ENCODE results near the gene TP53TG3E.
"Not testable (repeated sequence)": the region's sequence is repeated elsewhere in the genome, so short reads cannot be mapped to it uniquely, and the experiment has no call there.

Gene TP53TG3E, protein sequence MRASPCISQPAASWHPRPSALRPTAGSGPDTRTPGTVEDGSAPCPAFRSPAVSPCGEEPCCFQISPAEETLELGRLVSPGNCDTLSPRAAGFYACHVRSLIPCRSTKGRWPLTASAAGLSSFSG

GRCh38 chr16:33304006-33304405 lies at the start of gene TP53TG3E:
Gene TP53TG3E (plus strand): TSS chr16:33304306. CDS start chr16:33304374, 68 bp downstream.
- DNase-seq = not testable (repeated sequence)

DNA sequence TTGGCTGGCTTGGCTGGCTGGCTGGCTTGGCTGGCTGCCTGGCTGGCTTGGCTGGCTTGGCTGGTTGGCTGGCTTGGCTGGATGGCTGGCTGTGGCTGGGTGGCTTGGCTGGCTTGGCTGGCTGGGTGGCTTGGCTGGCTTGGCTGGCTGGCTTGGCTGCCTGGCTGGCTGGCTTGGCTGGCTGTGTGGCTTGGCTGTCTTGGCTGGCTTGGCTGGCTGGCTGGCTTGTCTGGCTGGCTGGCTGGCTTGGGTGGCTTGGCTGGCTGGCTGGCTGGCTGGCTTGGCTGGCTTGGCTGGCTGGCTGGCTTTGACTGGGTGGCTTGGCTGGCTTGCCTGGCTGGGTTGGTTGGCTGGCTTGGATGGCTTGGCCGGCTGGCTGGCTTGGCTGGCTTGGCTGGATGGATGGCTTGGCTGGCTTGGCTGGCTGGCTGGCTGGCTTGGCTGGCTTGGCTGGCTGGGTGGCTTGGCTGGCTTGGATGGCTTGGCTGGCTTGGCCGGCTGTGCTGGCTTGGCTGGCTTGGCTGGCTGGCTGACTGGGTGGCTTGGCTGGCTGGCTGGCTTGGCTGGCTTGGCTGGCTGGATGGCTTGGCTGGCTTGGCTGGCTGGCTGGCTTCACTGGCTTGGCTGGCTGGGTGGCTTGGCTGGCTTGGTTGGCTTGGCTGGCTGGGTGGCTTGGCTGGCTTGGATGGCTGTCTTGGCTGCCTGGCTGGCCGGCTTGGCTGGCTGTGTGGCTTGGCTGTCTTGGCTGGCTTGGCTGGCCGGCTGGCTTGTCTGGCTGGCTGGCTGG lies 32.3 kb downstream of the TP53TG3E start:
- DNase-seq = peak in 1 of 2 donors; percentile 29

- DNase-seq = peak in 1 of 2 donors; percentile 3
These were observed 33.8 kb downstream of the TP53TG3E start for GRCh38 chr16:33337627-33338542.

DNA sequence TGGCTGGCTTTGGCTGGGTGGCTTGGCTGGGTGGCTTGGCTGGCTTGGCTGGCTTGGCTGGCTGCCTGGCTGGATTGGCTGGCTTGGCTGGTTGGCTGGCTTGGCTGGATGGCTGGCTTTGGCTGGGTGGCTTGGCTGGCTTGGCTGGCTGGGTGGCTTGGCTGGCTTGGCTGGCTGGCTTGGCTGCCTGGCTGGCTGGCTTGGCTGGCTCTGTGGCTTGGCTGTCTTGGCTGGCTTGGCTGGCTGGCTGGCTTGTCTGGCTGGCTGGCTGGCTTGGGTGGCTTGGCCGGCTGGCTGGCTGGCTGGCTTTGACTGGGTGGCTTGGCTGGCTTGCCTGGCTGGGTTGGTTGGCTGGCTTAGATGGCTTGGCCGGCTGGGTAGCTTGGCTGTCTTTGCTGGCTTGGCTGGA lies 34.4 kb downstream of the TP53TG3E start:
- DNase-seq = not testable (repeated sequence)

GRCh38 chr16:33339093-33340061 lies 35.3 kb downstream of the TP53TG3E start:
- peak in 1 of 2 donors; percentile 1 for DNase-seq
